Epithelial cell of proximal tubule (primary cell): ENCODE measurements around the gene ENOPH1. TPM values are rescaled to one million over a fixed set of nuclear protein-coding genes. Genes with fewer than 3 reads are reported as not detected.

Experiments
- DNase-seq: peaks from one replicate; pipeline ENCODE4 v3.0.0-alpha.2; 2011; ENCODE audit warnings: low read depth
- H3K4me3 ChIP-seq: 2 replicates; pipeline ENCODE4 v1.5.1; 2011; ENCODE audit warnings: low read depth, mild to moderate bottlenecking, low read length
- CTCF ChIP-seq: conservative IDR thresholded peaks from 2 replicates; pipeline ENCODE4 v1.5.1; 2012; ENCODE audit warnings: low read depth, mild to moderate bottlenecking, low read length
- total RNA-seq: library from RNA; depleted of rRNA; stranded (reverse); fragments of >200 nt; gene quantifications from 2 replicates; pipeline ENCODE4 v1.2.3, GENCODE V29; 2015

Gene ENOPH1
- total RNA-seq, 1 donor from 2014 or later = 53.5 TPM

- no peak for DNase-seq
- H3K4me3 ChIP-seq = no peak overlapping the region
- TF ChIP-seq CTCF = no peak
Measured at GRCh38 chr4:82434949-82435348, 4.6 kb downstream of the ENOPH1 start.

GRCh38 chr4:82436130-82436529, 5.7 kb downstream of the ENOPH1 start:
- no peak for DNase-seq
- H3K4me3 ChIP-seq = no peak overlapping the region
- TF ChIP-seq CTCF = no peak

GRCh38 chr4:82436780-82437179, 6.4 kb downstream of the ENOPH1 start:
- no peak for TF ChIP-seq CTCF
- DNase-seq = no peak
- no peak overlapping the region for H3K4me3 ChIP-seq

- no peak for TF ChIP-seq CTCF
- no peak for DNase-seq
Measured at GRCh38 chr4:82437285-82438005, 7.1 kb downstream of the ENOPH1 start.

GRCh38 chr4:82439088-82439487, 8.7 kb downstream of the ENOPH1 start:
- no peak for DNase-seq
- H3K4me3 ChIP-seq = no peak overlapping the region
- no peak for TF ChIP-seq CTCF

More at GRCh38 chr4:82437285-82438005, 7.1 kb downstream of the ENOPH1 start:
- H3K4me3 ChIP-seq = no peak overlapping the region

- no peak for TF ChIP-seq CTCF
- DNase-seq = no peak
- no peak overlapping the region for H3K4me3 ChIP-seq
Measured at GRCh38 chr4:82447886-82448285, 17.5 kb downstream of the ENOPH1 start.
